CD4-positive, alpha-beta T cell (primary cell): ENCODE measurements around the gene MYO18A. TPM values are rescaled to one million over a fixed set of nuclear protein-coding genes. Genes with fewer than 3 reads are reported as not detected.

ENCODE experiments used
- ATAC-seq: fragments of 200-7000 bp; cut with Tn5 transposase; one replicate; pipeline ENCODE4 v1.10.0; 2022; ENCODE audit warnings: mild to moderate bottlenecking; ENCODE audit not compliant: poor library complexity
- CTCF ChIA-PET: fragments of 350-600 bp; sonication (Branson Sonifier 250); formaldehyde crosslinking; loops from one replicate; lab custom pipeline; 2021; ENCODE audit warnings: antibody characterized with exemption, inconsistent platforms; lab: Charles Lee
- POLR2A ChIA-PET: fragments of 350-600 bp; sonication (Branson Sonifier 250); formaldehyde crosslinking; loops from one replicate; lab custom pipeline; 2021; ENCODE audit warnings: antibody characterized with exemption, inconsistent platforms; lab: Charles Lee
- DNase-seq, 14 experiments: peaks; one replicate each; pipeline ENCODE4 v3.0.0-alpha.2; 2013 to 2020; ENCODE audit warnings: mixed read lengths in 2 of 14
- H3K27ac ChIP-seq, 2 donors: one replicate each; pipeline versions ENCODE4 v1.5.1 to v1.7.0; 2013; ENCODE audit warnings: low read length in 2 of 2, low read depth in 1 of 2, mild to moderate bottlenecking in 1 of 2
- H3K27me3 ChIP-seq, 2 experiments: 1 replicate in 1 of 2; 2 replicates in 1 of 2; pipeline versions ENCODE4 v1.6.1 to v1.7.0; 2013; ENCODE audit warnings: low read length in 2 of 2, control low read depth in 1 of 2, mild to moderate bottlenecking in 1 of 2, moderate library complexity in 1 of 2; ENCODE audit not compliant: insufficient read depth in 2 of 2, control insufficient read depth in 1 of 2
- H3K36me3 ChIP-seq: one replicate; pipeline ENCODE4 v1.6.1; 2013; ENCODE audit warnings: low read length, control low read depth; ENCODE audit not compliant: insufficient read depth
- H3K4me1 ChIP-seq: one replicate; pipeline ENCODE4 v1.6.1; 2013; ENCODE audit warnings: low read length, control low read depth; ENCODE audit not compliant: insufficient read depth
- H3K4me3 ChIP-seq: one replicate; pipeline ENCODE4 v1.5.1; 2013; ENCODE audit warnings: mild to moderate bottlenecking, low read length, moderate library complexity
- H3K9me3 ChIP-seq, 2 experiments: 1 replicate in 1 of 2; 2 replicates in 1 of 2; pipeline versions ENCODE4 v1.6.1 to v1.7.0; 2013; ENCODE audit warnings: low read length in 2 of 2, mild to moderate bottlenecking in 2 of 2, control low read depth in 1 of 2, moderate library complexity in 1 of 2; ENCODE audit not compliant: control insufficient read depth in 1 of 2, insufficient read depth in 1 of 2
- H3K27ac Mint-ChIP-seq: one replicate; pipeline ENCODE4 v1.8.0; 2020; ENCODE audit warnings: mixed read lengths
- H3K27me3 Mint-ChIP-seq: one replicate; pipeline ENCODE4 v1.8.0; 2021; ENCODE audit warnings: mixed read lengths
- H3K36me3 Mint-ChIP-seq: one replicate; pipeline ENCODE4 v1.8.0; 2021; ENCODE audit warnings: low read depth, mixed read lengths
- H3K4me1 Mint-ChIP-seq: one replicate; pipeline ENCODE4 v1.8.0; 2021; ENCODE audit warnings: low read depth, mixed read lengths
- H3K4me3 Mint-ChIP-seq: one replicate; pipeline ENCODE4 v1.8.0; 2020; ENCODE audit warnings: mild to moderate bottlenecking, mixed read lengths
- H3K9me3 Mint-ChIP-seq: one replicate; pipeline ENCODE4 v1.8.0; 2020; ENCODE audit warnings: mixed read lengths
- CTCF ChIP-seq: fragments of 200-600 bp; IDR thresholded peaks from one replicate; pipeline ENCODE4 v1.8.0; 2022; ENCODE audit warnings: antibody characterized with exemption, mild to moderate bottlenecking
- intact Hi-C, 2 experiments: fragments of 100-400 bp; cut with DNase I in 1 of 2; cut with micrococcal nuclease in 1 of 2; formaldehyde crosslinking; loops; one replicate each; pipeline versions ENCODE4 v1.15.1 to v1.9.0; 2023 to 2025; cut with DNase I, micrococcal nuclease
- total RNA-seq, 174 experiments: library from RNA in 2 of 174; stranded (reverse) in 2 of 174; gene quantifications; one replicate each; pipeline ENCODE4 v1.2.3 and lab custom pipeline; 2021 to 2026

The MYO18A gene
- total RNA-seq, 2 experiments from 2014 or later = 87.0 to 90.1 TPM

- CTCF ChIA-PET = no interaction called here
- Mint-ChIP-seq H3K36me3 (no peaks in the 10 kb centered on the region), H3K9me3 (no peaks in the 10 kb centered on the region), H3K27ac (no peak overlapping the region), H3K4me3 (no peak overlapping the region), H3K27me3 (no peaks in the 10 kb centered on the region), H3K4me1 (no peaks in the 10 kb centered on the region)
- no peaks in the 10 kb centered on the region for H3K9me3 ChIP-seq
- POLR2A ChIA-PET = no interaction called here
- H3K4me1 ChIP-seq = no peaks in the 10 kb centered on the region
- H3K27ac ChIP-seq = no peak overlapping the region
- DNase-seq (no peak), ATAC-seq (no peak)
- no peaks in the 10 kb centered on the region for H3K36me3 ChIP-seq
- intact Hi-C loops = no loop called here
- no peaks in the 10 kb centered on the region for H3K27me3 ChIP-seq
- no peak overlapping the region for H3K4me3 ChIP-seq
- no peak for TF ChIP-seq CTCF
These were observed 116.2 kb downstream of the MYO18A start for GRCh38 chr17:29063992-29064391.

- Mint-ChIP-seq H3K4me3 (no peak overlapping the region), H3K4me1 (no peaks in the 10 kb centered on the region), H3K27me3 (no peaks in the 10 kb centered on the region), H3K27ac (no peak overlapping the region), H3K9me3 (no peaks in the 10 kb centered on the region), H3K36me3 (no peaks in the 10 kb centered on the region)
- CTCF ChIA-PET = no interaction called here
- no peaks in the 10 kb centered on the region for H3K27me3 ChIP-seq
- H3K36me3 ChIP-seq = no peaks in the 10 kb centered on the region
- H3K4me3 ChIP-seq = no peak overlapping the region
- POLR2A ChIA-PET = no interaction called here
- no peak for TF ChIP-seq CTCF
- H3K4me1 ChIP-seq = no peaks in the 10 kb centered on the region
- H3K9me3 ChIP-seq = no peaks in the 10 kb centered on the region
- ATAC-seq (no peak), DNase-seq (no peak)
- H3K27ac ChIP-seq = no peak overlapping the region
- intact Hi-C loops = no loop called here
These were observed 118.0 kb downstream of the MYO18A start for GRCh38 chr17:29062215-29062614.

- Histone ChIP-seq H3K36me3 (no peaks in the 10 kb centered on the region), H3K27ac (no peak overlapping the region), H3K4me3 (no peak overlapping the region), H3K27me3 (no peaks in the 10 kb centered on the region), H3K9me3 (no peaks in the 10 kb centered on the region), H3K4me1 (no peaks in the 10 kb centered on the region)
- TF ChIP-seq CTCF = no peak
- ChIA-PET POLR2A (no interaction called here), CTCF (no interaction called here)
- H3K9me3 Mint-ChIP-seq = no peaks in the 10 kb centered on the region
- no peaks in the 10 kb centered on the region for H3K27me3 Mint-ChIP-seq
- DNase-seq (no peak), ATAC-seq (no peak)
- H3K4me3 Mint-ChIP-seq = no peak overlapping the region
- no peaks in the 10 kb centered on the region for H3K4me1 Mint-ChIP-seq
- H3K27ac Mint-ChIP-seq = no peak overlapping the region
- intact Hi-C loops = no loop called here
- no peaks in the 10 kb centered on the region for H3K36me3 Mint-ChIP-seq
These were observed 119.2 kb downstream of the MYO18A start for GRCh38 chr17:29061036-29061435.
